ENCODE data around the gene ANKS1A.
A peak's percentile ranks its signal among the peaks of the same experiment; 100 is the strongest.

ANKS1A gene

GRCh38 chr6:35092362-35093117 lies 203.5 kb downstream of the ANKS1A start:
- Histone ChIP-seq H3K36me3 (ENCODE audit: low read depth) (no peaks in the 10 kb centered on the region), H3K27me3 (ENCODE audit: insufficient read depth, poor library complexity, severe bottlenecking) (no peaks in the 10 kb centered on the region), H3K4me1 (ENCODE audit: insufficient read depth, poor library complexity, severe bottlenecking) (peaks cover 10% of the 10 kb centered on the region), H3K27ac (ENCODE audit: poor library complexity, severe bottlenecking) (no peak overlapping the region), H3K4me3 (ENCODE audit: severe bottlenecking) (no peak overlapping the region), H3K9me3 (ENCODE audit: severe bottlenecking) (no peaks in the 10 kb centered on the region)
- DNase-seq (ENCODE audit: low spot score), result no peak
- no peak for TF ChIP-seq CTCF (IDR thresholded peaks at IDR 0.05; ENCODE audit: poor library complexity, severe bottlenecking)
- ATAC-seq (ENCODE audit: low read depth), result no peak

GRCh38 chr6:35093118-35093445 lies 204.0 kb downstream of the ANKS1A start:
- Histone ChIP-seq H3K9me3 (ENCODE audit: severe bottlenecking) (no peaks in the 10 kb centered on the region), H3K36me3 (ENCODE audit: low read depth) (no peaks in the 10 kb centered on the region), H3K4me1 (ENCODE audit: insufficient read depth, poor library complexity, severe bottlenecking) (peaks cover 10% of the 10 kb centered on the region), H3K4me3 (ENCODE audit: severe bottlenecking) (no peak overlapping the region), H3K27me3 (ENCODE audit: insufficient read depth, poor library complexity, severe bottlenecking) (no peaks in the 10 kb centered on the region), H3K27ac (ENCODE audit: poor library complexity, severe bottlenecking) (no peak overlapping the region)
- TF ChIP-seq CTCF (IDR thresholded peaks at IDR 0.05; ENCODE audit: poor library complexity, severe bottlenecking), result no peak
- DNase-seq (ENCODE audit: low spot score), result no peak
- no peak for ATAC-seq (ENCODE audit: low read depth)

GRCh38 chr6:35093783-35094182 lies 204.7 kb downstream of the ANKS1A start:
- no peak for DNase-seq (ENCODE audit: low spot score)
- no peaks in the 10 kb centered on the region for H3K9me3 ChIP-seq (ENCODE audit: severe bottlenecking)
- ATAC-seq (ENCODE audit: low read depth), result no peak
- TF ChIP-seq CTCF (IDR thresholded peaks at IDR 0.05; ENCODE audit: poor library complexity, severe bottlenecking), result no peak
- no peak overlapping the region for H3K4me3 ChIP-seq (ENCODE audit: severe bottlenecking)
- H3K27ac ChIP-seq (ENCODE audit: poor library complexity, severe bottlenecking), result no peak overlapping the region
- no peaks in the 10 kb centered on the region for H3K27me3 ChIP-seq (ENCODE audit: insufficient read depth, poor library complexity, severe bottlenecking)
- peaks cover 10% of the 10 kb centered on the region for H3K4me1 ChIP-seq (ENCODE audit: insufficient read depth, poor library complexity, severe bottlenecking)
- no peaks in the 10 kb centered on the region for H3K36me3 ChIP-seq (ENCODE audit: low read depth)

- DNase-seq (ENCODE audit: low spot score) (no peak), ATAC-seq (ENCODE audit: low read depth) (no peak)
- TF ChIP-seq CTCF (IDR thresholded peaks at IDR 0.05; ENCODE audit: poor library complexity, severe bottlenecking), result no peak
- H3K4me1 ChIP-seq (ENCODE audit: insufficient read depth, poor library complexity, severe bottlenecking), result peaks cover 10% of the 10 kb centered on the region
- no peak overlapping the region for H3K4me3 ChIP-seq (ENCODE audit: severe bottlenecking)
- no peaks in the 10 kb centered on the region for H3K36me3 ChIP-seq (ENCODE audit: low read depth)
- no peaks in the 10 kb centered on the region for H3K9me3 ChIP-seq (ENCODE audit: severe bottlenecking)
- H3K27ac ChIP-seq (ENCODE audit: poor library complexity, severe bottlenecking), result no peak overlapping the region
- no peaks in the 10 kb centered on the region for H3K27me3 ChIP-seq (ENCODE audit: insufficient read depth, poor library complexity, severe bottlenecking)
Measured at GRCh38 chr6:35094183-35094582, 205.1 kb downstream of the ANKS1A start.

GRCh38 chr6:35096129-35096862 lies 207.2 kb downstream of the ANKS1A start:
- TF ChIP-seq CTCF (IDR thresholded peaks at IDR 0.05; ENCODE audit: poor library complexity, severe bottlenecking), result no peak
- DNase-seq (ENCODE audit: low spot score), result no peak
- Histone ChIP-seq H3K9me3 (ENCODE audit: severe bottlenecking) (no peaks in the 10 kb centered on the region), H3K4me3 (ENCODE audit: severe bottlenecking) (no peak overlapping the region), H3K4me1 (ENCODE audit: insufficient read depth, poor library complexity, severe bottlenecking) (peaks cover 10% of the 10 kb centered on the region), H3K27ac (ENCODE audit: poor library complexity, severe bottlenecking) (peak overlapping the region; percentile 37), H3K36me3 (ENCODE audit: low read depth) (no peaks in the 10 kb centered on the region), H3K27me3 (ENCODE audit: insufficient read depth, poor library complexity, severe bottlenecking) (no peaks in the 10 kb centered on the region)
- ATAC-seq (ENCODE audit: low read depth), result peak; percentile 73
